Measurements from ENCODE around the gene ERAL1.
A peak's percentile ranks its signal among the peaks of the same experiment; 100 is the strongest.
"Not testable (repeated sequence)": the region's sequence is repeated elsewhere in the genome, so short reads cannot be mapped to it uniquely, and the experiment has no call there.

The ERAL1 gene

DNA sequence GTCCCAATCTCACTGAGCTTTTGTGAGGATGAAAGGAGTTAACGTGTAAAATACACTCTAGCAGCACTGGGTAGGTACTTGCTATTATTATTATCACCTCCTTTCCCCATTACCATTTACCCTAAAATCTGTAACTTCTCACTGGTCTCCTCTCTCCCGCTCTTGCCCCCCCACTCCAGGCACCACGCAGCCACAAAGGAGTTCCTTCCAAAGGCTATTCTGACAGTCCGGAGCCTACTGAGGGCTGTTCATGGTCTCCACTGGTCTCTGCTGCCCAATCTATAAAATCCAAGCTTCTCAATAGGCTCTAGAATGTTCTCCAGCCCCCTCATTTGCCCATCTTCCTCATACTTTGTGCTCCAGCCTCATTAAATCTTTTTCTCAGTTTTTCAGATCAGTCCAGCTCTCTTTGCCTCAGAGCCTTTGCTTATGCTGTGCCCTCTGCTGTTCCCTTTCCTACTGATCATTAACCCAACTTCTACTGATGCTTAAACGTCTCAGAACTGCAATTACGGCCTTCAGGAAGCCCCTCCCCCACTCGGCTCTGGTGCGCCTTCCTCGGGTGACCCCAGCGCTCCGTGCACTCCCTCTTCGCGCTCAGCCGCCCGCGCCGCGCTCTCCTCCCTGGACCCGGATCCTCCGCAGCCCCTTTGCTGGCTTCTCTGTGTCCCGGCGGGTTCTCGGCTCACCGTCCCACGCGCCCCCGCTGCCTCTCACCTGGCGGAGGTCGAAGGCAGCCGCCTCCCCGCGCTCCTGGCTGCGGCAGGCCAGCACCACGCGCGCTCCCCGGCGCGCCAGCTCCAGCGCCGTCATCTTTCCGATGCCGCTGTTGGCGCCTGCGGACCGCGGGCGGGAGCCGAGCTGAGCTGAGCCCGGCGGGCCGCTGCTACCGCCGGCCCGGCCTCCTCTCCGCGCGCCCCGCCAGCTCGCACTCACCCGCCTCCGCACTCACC, 47.3 kb downstream of the ERAL1 start:
- peak; percentile 71 for DNase-seq

DNA sequence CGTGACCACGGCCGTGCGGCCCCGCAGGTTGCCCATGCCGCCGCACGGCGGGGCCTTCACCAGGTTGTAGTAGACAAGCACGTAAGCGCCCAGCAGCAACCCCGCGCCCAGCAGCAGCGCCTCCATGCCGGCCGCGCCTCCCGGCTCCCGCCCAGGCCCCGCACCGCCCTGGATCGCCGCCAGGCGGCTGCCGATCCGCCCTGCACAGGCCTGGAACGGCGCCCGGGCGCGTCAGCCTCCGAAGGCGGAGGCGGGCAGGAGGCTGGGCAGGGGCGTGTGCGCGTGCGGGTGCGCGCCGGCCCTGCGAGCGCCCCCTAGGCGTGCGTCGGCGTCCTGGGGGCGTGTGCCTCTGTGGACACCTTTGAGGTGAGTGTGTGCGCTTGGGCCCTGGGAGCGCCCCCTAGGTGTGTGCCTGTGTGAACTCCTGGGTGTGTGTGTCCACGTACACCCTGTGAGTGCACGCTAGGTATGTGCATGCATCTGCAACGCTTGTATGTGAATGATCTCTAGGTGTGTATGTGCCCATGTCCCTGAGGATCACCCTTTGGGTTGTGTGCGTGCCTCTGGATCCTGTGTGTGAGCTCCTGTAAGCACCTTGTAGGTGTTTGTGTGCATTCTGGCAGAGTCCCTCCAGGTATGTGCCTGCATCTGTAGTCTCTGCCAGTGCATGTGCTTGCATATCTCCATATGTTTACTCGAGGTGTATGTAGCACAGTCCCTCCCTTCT, 48.2 kb downstream of the ERAL1 start, which contains the start of gene DHRS13:
Gene DHRS13, minus strand, starts transcription at position 261 of the 727 bp plus-strand sequence. Its CDS starts 135 bp downstream, at position 126.
- DNase-seq, result peak; percentile 97

DNA sequence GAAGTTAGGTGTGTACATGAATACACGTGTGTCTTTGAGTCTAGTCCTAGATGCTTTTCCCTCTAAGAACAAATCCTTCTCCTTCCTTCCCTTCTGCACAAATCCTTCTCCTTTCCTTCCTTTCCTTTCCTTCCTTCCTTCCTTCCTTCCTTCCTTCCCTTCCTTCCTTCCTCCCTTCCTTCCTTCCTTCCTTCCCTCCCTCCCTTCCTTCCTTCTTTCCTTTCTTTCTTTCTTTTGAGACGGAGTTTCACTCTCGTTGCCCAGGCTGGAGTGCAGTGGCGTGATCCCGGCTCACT, 48.7 kb downstream of the ERAL1 start:
- DNase-seq, result not testable (repeated sequence)

DNA sequence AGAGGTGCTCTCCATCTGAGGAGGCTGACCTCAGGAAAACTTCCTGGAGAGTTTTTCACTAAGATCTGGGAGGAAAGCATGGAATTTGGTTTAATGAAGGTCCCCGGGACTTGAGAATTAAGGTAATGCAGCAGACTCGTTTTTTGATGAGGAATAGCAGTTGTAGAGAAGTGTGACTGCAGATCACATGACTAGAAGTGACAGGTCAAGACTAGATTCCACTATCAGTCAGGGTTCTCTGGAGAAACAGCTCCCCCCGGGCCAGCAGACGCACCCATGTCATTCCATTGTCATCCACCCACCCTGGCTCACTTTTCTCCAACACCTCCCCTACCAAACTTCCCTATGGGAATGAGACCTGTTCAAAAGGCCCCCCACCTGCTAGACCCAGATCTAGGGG, 50.0 kb downstream of the ERAL1 start:
- no peak for DNase-seq

DNA sequence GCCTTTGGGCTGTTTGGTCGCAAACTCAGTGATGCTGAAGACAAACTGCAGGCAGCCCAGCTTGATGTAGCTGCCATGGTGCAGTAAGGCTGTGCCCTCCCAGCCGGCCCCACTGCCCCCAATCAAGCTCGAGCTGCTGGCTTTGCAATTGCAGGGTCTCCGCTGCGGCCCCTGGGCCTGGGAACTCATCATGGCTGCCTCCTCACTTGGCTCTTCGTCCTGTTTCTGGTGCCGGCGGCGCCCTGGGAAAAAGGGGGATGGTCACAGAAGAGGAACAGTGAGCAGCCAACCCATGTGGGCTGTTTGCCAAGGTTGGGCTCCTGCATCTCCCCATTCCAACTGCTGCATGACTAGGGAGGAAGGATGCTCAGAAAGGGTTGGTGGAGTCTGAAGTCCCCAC, 51.5 kb downstream of the ERAL1 start:
- no peak for DNase-seq

DNA sequence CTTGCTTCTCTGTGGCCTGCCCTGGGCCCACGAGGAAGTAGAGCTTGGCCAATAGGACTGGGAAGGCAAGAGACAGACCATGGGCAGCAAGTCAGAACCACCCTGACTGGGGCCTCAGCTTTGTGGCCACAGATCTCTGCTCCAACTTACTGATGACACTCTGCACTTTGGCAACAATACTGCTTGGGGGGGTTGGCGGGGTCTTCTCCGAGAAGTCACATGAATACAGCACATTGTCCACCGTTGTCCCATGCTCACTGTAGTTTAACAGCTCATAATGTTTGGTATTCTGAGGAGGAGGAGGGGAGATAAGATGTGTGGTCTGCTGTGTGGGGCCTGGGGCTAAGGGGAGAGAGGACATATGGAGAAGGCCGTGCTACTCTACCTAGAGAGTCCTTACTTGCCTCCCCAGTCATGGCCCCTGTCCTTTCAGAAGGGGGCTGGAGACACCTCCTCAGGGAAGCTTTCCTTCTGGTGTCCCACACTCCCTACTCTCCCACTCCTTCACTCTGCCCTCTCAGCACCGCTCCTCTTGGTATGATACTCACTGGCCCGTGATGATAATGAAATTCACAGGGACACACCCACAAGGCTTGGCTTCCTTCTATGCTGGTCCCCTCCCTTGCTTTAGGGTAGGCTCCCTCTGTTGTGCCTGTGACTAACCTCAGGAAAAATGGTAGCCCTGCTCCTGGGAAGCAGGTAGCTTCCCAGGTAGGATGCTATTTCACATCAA, 52.1 kb downstream of the ERAL1 start:
- no peak for DNase-seq

DNA sequence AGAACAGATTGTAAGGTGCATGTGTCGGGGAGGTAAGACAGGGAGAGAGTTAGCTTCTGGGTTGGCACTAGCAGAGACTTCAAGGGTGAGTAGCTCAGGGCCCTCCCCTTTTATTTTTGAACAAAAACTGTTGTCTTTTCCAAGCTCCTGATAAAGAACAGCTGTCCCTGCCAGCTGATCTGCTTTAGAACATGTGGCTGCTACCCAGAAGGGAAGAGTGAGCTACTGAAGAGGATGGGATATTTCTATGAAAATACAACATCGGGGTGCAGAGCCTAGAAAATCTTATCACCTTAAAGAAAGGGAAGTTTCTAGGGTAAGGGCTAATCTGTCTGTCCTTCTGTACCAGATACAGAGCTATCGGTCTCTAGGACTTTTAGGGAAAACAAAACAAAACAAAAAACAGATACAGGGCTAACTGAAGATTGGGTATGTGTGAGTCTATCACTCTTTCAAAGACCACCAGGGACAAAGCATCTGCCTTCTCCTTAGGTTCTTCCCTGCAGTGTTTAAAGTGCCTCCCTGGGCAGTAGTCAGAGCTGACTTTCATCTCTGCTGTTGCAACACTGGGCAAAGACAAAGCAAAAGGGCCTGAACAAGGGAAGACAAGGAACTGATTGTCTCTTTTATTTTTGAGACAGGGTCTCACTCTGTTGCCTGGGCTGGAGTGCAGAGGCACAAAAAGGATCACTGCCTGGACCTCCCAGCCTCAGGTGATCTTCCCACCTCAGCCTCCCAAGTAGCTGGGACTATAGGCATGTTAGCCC, 53.1 kb downstream of the ERAL1 start:
- no peak for DNase-seq

DNA sequence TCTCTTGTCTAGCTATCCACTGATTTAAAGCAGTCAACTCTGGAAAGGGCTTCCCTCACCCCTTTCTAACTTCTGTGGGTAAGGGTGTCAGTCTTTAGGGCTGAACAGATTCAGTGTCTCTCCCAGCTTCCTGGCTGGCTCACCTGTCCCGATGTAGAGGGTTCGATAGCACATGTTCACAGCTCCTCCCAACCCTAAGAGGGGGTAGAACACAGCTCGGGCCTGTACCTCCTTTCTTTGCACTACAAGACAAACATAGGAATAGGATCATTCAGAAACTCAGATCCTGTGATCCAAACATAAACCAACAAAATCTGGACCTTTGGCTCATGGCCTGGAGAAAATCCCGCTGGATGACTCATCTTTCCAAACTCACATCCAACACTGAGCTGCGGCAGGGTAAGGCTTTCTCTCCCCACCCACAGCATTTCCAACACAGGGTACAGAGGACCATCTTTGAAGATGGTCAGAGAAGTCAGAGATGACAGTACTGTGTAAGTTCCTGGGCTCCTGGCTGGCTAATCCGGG, 53.9 kb downstream of the ERAL1 start:
- no peak for DNase-seq

DNA sequence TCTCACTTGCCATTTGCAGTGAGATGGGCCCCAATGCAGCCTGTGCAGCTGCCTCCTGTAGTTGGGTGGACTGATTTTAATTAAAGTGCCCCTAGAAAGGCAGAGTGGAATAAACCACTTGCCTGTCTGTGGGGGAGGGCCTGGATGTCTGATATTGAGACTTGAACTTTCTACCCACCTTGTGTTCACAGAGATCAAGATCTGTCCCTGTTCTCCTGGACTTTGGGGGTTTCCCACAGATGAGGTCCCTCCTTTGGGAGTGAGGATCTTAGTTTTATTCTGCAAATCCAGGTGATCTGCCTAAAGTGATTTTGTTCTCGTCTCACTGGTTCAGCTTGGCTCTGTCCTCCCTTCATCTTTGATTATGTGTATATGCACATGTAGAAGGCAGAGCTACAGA, 55.7 kb downstream of the ERAL1 start:
- DNase-seq, result no peak

Data from NCI-H510A treated with DMSO at 0.1 percent for 48 hours (cell line).